HepG2 (cell line): ENCODE data around the gene NBL1.

Experiments used
- GTF3A ChIP-seq: sonication (generic); formaldehyde crosslinking; conservative IDR thresholded peaks from 2 replicates; pipeline ENCODE4 v1.4.0; 2020; ENCODE audit warnings: mild to moderate bottlenecking, missing genetic modification reagents
- HNF4A ChIP-seq: sonication (generic); formaldehyde crosslinking; IDR thresholded peaks from 2 replicates; pipeline ENCODE4 v1.4.0; 2020; ENCODE audit warnings: missing genetic modification reagents
- NFATC3 ChIP-seq: sonication (generic); formaldehyde crosslinking; IDR thresholded peaks from 2 replicates; pipeline ENCODE4 v1.5.1; 2020; ENCODE audit warnings: mild to moderate bottlenecking, missing genetic modification reagents
- PHF20 ChIP-seq: sonication (generic); formaldehyde crosslinking; IDR thresholded peaks from 2 replicates; pipeline ENCODE4 v1.5.0; 2020; ENCODE audit warnings: mild to moderate bottlenecking, missing genetic modification reagents
- SAFB2 ChIP-seq: sonication (generic); formaldehyde crosslinking; IDR thresholded peaks from 2 replicates; pipeline ENCODE4 v1.5.1; 2020; ENCODE audit warnings: missing genetic modification reagents, low read depth, mild to moderate bottlenecking, borderline replicate concordance
- SUZ12 ChIP-seq: fragments of 150-350 bp; IDR thresholded peaks from 2 replicates; pipeline ENCODE4 v1.6.1; 2014; ENCODE audit warnings: low read depth, low read length
- SYNCRIP ChIP-seq: fragments of 200-400 bp; formaldehyde crosslinking; IDR thresholded peaks from 2 replicates; pipeline ENCODE4 v1.6.1; 2018; ENCODE audit warnings: mild to moderate bottlenecking, low read depth, low read length; ENCODE audit not compliant: insufficient read depth
- TF ChIP-seq, protein P1 (sequence below): sonication (generic); formaldehyde crosslinking; IDR thresholded peaks from 2 replicates; pipeline ENCODE4 v1.5.0; 2020; ENCODE audit warnings: mild to moderate bottlenecking, missing genetic modification reagents, moderate library complexity
- TF ChIP-seq, protein P2 (sequence below): sonication (generic); formaldehyde crosslinking; IDR thresholded peaks from 2 replicates; pipeline ENCODE4 v1.8.1; 2022; ENCODE audit warnings: mild to moderate bottlenecking, missing genetic modification reagents

DNA sequence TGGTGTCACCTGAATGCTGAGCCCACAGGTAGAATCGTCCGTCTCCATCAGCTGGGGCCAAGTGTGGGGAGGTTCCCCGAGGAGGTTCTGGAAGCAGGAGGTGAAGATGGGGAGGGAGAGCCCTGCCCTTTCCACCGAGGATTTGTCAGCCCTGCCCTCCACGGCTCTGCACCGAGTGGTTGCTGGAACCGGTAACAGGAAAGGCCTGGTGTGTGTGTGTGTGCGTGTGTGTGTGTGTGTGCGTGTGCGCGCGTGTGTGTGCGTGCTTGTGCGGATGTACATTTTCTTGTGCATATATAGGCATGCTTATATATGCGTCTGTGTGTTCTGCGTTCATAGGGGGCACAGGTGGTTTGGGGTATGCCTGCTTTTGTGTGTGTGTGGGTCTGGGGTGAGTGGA lies 3.5 kb downstream of the NBL1 start:
- TF ChIP-seq, protein P1, sequence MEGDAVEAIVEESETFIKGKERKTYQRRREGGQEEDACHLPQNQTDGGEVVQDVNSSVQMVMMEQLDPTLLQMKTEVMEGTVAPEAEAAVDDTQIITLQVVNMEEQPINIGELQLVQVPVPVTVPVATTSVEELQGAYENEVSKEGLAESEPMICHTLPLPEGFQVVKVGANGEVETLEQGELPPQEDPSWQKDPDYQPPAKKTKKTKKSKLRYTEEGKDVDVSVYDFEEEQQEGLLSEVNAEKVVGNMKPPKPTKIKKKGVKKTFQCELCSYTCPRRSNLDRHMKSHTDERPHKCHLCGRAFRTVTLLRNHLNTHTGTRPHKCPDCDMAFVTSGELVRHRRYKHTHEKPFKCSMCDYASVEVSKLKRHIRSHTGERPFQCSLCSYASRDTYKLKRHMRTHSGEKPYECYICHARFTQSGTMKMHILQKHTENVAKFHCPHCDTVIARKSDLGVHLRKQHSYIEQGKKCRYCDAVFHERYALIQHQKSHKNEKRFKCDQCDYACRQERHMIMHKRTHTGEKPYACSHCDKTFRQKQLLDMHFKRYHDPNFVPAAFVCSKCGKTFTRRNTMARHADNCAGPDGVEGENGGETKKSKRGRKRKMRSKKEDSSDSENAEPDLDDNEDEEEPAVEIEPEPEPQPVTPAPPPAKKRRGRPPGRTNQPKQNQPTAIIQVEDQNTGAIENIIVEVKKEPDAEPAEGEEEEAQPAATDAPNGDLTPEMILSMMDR (CRISPR knock-in tag): no peak
- no peak for TF ChIP-seq SUZ12
- no peak for TF ChIP-seq SYNCRIP
- no peak for TF ChIP-seq HNF4A
- TF ChIP-seq, protein P2, sequence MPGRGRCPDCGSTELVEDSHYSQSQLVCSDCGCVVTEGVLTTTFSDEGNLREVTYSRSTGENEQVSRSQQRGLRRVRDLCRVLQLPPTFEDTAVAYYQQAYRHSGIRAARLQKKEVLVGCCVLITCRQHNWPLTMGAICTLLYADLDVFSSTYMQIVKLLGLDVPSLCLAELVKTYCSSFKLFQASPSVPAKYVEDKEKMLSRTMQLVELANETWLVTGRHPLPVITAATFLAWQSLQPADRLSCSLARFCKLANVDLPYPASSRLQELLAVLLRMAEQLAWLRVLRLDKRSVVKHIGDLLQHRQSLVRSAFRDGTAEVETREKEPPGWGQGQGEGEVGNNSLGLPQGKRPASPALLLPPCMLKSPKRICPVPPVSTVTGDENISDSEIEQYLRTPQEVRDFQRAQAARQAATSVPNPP: no peak
- no peak for TF ChIP-seq PHF20 (CRISPR knock-in tag)
- TF ChIP-seq GTF3A (CRISPR knock-in tag): no peak
- TF ChIP-seq SAFB2 (CRISPR knock-in tag): no peak
- TF ChIP-seq NFATC3 (CRISPR knock-in tag): no peak
